B cell (primary cell): ENCODE data around the gene OPHN1. TPM values are rescaled to one million over a fixed set of nuclear protein-coding genes. Genes with fewer than 3 reads are reported as not detected.

Experiments used
- ATAC-seq: fragments of 200-7000 bp; cut with Tn5 transposase; one replicate; pipeline ENCODE4 v1.10.0; 2021; ENCODE audit warnings: low read depth, mild to moderate bottlenecking, moderate number of reproducible peaks, moderate library complexity
- CTCF ChIA-PET: fragments of 350-600 bp; sonication (Branson Sonifier 250); formaldehyde crosslinking; loops from one replicate; lab custom pipeline; 2021; ENCODE audit warnings: antibody characterized with exemption, inconsistent platforms; lab: Charles Lee
- POLR2A ChIA-PET: fragments of 350-600 bp; sonication (Branson Sonifier 250); formaldehyde crosslinking; loops from one replicate; lab custom pipeline; 2021; ENCODE audit warnings: antibody characterized with exemption; lab: Charles Lee
- DNase-seq: peaks from one replicate; pipeline ENCODE4 v3.0.0; 2013
- H2AFZ ChIP-seq: 2 replicates; pipeline ENCODE4 v1.6.1; 2012; ENCODE audit warnings: mild to moderate bottlenecking, low read depth, low read length; ENCODE audit not compliant: insufficient read depth, poor library complexity, severe bottlenecking
- H3K27ac ChIP-seq, 2 donors: 1 replicate in 1 of 2; 2 replicates in 1 of 2; pipeline ENCODE4 v1.5.1; 2012 to 2013; ENCODE audit warnings: low read length in 2 of 2, mild to moderate bottlenecking in 2 of 2, moderate library complexity in 1 of 2
- H3K27me3 ChIP-seq, 4 experiments: fragments of 200-600 bp in 1 of 4; sonication (generic) in 1 of 4; replicated peaks in 1 of 4; 1 replicate in 2 of 4; 2 replicates in 2 of 4; pipeline versions ENCODE4 v1.6.1 to v1.7.0; 2013 to 2016; ENCODE audit warnings: low read length in 3 of 4, mild to moderate bottlenecking in 2 of 4, mixed read lengths in 1 of 4, moderate library complexity in 1 of 4; ENCODE audit not compliant: insufficient read depth in 4 of 4, control insufficient read depth in 3 of 4; ENCODE audit errors: control extremely low read depth in 1 of 4
- H3K36me3 ChIP-seq, 2 experiments: replicated peaks in 1 of 2; 1 replicate in 1 of 2; 2 replicates in 1 of 2; pipeline versions ENCODE4 v1.6.1 to v1.7.1; 2013; ENCODE audit warnings: low read length in 1 of 2; ENCODE audit not compliant: insufficient read depth in 2 of 2, control insufficient read depth in 1 of 2; ENCODE audit errors: control extremely low read depth in 1 of 2, extremely low read depth in 1 of 2
- H3K4me1 ChIP-seq, 2 donors: fragments of 200-600 bp in 1 of 2; sonication (generic) in 1 of 2; 1 replicate in 1 of 2; 2 replicates in 1 of 2; pipeline versions ENCODE4 v1.5.1 to v1.6.1; 2013 to 2017; ENCODE audit warnings: low read length in 2 of 2; ENCODE audit not compliant: control insufficient read depth in 2 of 2, insufficient read depth in 2 of 2
- H3K4me2 ChIP-seq: replicated peaks from 2 replicates; pipeline ENCODE3; 2012; ENCODE audit warnings: mild to moderate bottlenecking, low read depth, low read length; ENCODE audit not compliant: poor library complexity, severe bottlenecking
- H3K4me3 ChIP-seq, 5 experiments: fragments of 200-600 bp in 1 of 5; sonication (generic) in 1 of 5; 1 replicate in 3 of 5; 2 replicates in 2 of 5; pipeline versions ENCODE4 v1.5.1 to v1.7.0; 2011 to 2016; ENCODE audit warnings: low read length in 4 of 5, mild to moderate bottlenecking in 4 of 5, low read depth in 2 of 5, control low read depth in 1 of 5, moderate library complexity in 1 of 5; ENCODE audit not compliant: insufficient read depth in 1 of 5; ENCODE audit errors: control extremely low read depth in 1 of 5, extremely low read depth in 1 of 5
- H3K79me2 ChIP-seq: fragments of 200-600 bp; sonication (generic); one replicate; pipeline ENCODE4 v1.6.0; 2016; ENCODE audit warnings: low read length; ENCODE audit not compliant: control insufficient read depth, insufficient read depth
- H3K9ac ChIP-seq: fragments of 200-600 bp; sonication (generic); 2 replicates; pipeline ENCODE4 v1.6.1; 2017; ENCODE audit warnings: mild to moderate bottlenecking, low read length, moderate library complexity
- H3K9me3 ChIP-seq, 3 donors: one replicate each; pipeline versions ENCODE4 v1.6.1 to v1.7.1; 2013; ENCODE audit warnings: low read length in 2 of 3; ENCODE audit not compliant: control insufficient read depth in 2 of 3, insufficient read depth in 1 of 3; ENCODE audit errors: control extremely low read depth in 1 of 3
- H4K20me1 ChIP-seq: 2 replicates; pipeline ENCODE4 v1.6.0; 2012; ENCODE audit warnings: mild to moderate bottlenecking, low read length; ENCODE audit not compliant: insufficient read depth, control insufficient read depth, poor library complexity, severe bottlenecking
- H3K27ac Mint-ChIP-seq: one replicate; pipeline ENCODE4 v1.8.0; 2021; ENCODE audit warnings: mixed read lengths
- H3K27me3 Mint-ChIP-seq: one replicate; pipeline ENCODE4 v1.8.0; 2021; ENCODE audit warnings: mixed read lengths
- H3K4me1 Mint-ChIP-seq: one replicate; pipeline ENCODE4 v1.8.0; 2021; ENCODE audit warnings: mixed read lengths
- H3K4me3 Mint-ChIP-seq: one replicate; pipeline ENCODE4 v1.8.0; 2021; ENCODE audit warnings: mixed read lengths
- H3K9me3 Mint-ChIP-seq: one replicate; pipeline ENCODE4 v1.8.0; 2022; ENCODE audit warnings: mixed read lengths; ENCODE audit not compliant: insufficient read depth
- EZH2 ChIP-seq: IDR thresholded peaks from 2 replicates; pipeline ENCODE4 v1.6.1; 2012; ENCODE audit warnings: borderline replicate concordance, low read depth, mild to moderate bottlenecking, moderate library complexity, low read length; ENCODE audit not compliant: insufficient read depth, poor library complexity, severe bottlenecking
- WGBS: methylation state at CpG from one replicate; pipeline ENCODE4 v1.1.5; 2013; ENCODE audit warnings: missing lambda C conversion rate; ENCODE audit not compliant: insufficient coverage; 5-methylcytosine and 5-hydroxymethylcytosine counted together
- intact Hi-C: fragments of 100-400 bp; cut with micrococcal nuclease; formaldehyde crosslinking; loops from one replicate; pipeline ENCODE4 v1.10.0; 2022
- polyA plus RNA-seq: library from polyadenylated mRNA; depleted of rRNA; stranded (reverse); fragments of >200 nt; gene quantifications from 2 replicates; pipeline ENCODE4 v1.2.3, GENCODE V29; 2012
- total RNA-seq, 2 donors: library from RNA; stranded (reverse); fragments of 120-200 nt in 1 of 2; gene quantifications; 1 replicate in 1 of 2; 2 replicates in 1 of 2; pipeline versions ENCODE4 v1.2.3 to v1.2.4, GENCODE V29; 2013 to 2022
- TF ChIP-seq, protein P1 (sequence below): fragments of 200-600 bp; IDR thresholded peaks from one replicate; pipeline ENCODE4 v1.8.0; 2022; ENCODE audit warnings: antibody characterized with exemption, mild to moderate bottlenecking

Gene OPHN1
- total and polyA plus RNA-seq, 2 donors (not counting 1 experiment from before 2014, with no cell fraction given): 0.03 to 0.17 TPM

DNA sequence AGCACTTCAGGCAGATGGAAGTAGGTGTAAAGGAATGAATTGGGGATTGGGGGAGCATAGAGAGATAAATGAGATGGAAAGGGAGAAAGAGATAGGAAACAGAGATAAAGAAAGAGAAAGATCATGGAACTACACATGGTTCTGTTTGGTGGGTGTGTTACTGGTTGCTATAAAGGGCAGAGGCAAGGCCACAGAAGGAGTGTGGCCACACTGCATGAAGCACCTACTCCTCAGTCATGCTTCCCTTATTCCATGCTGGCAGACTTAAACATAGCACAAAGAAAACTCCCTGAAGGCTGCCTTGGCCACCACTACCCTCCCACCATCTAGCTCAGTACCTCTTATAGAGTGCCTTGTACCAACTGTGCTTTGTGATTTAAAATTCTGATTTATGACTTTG is 56.9 kb downstream of the OPHN1 start:
- no peak overlapping the region for H3K4me3 Mint-ChIP-seq

GRCh38 chrX:68375803-68376202 is 57.5 kb downstream of the OPHN1 start:
- no peaks in the 10 kb centered on the region for H3K4me1 Mint-ChIP-seq
- H3K9ac ChIP-seq: no peak overlapping the region
- no peaks in the 10 kb centered on the region for H3K36me3 ChIP-seq
- H3K4me1 ChIP-seq: no peaks in the 10 kb centered on the region
- no peak overlapping the region for H3K27ac Mint-ChIP-seq
- no peaks in the 10 kb centered on the region for H3K9me3 Mint-ChIP-seq
- H3K27me3 ChIP-seq: no peaks in the 10 kb centered on the region
- no CpG with 5 or more reads among the region's 2 CpGs for WGBS
- no peak overlapping the region for H2AFZ ChIP-seq
- no peak overlapping the region for H3K4me3 ChIP-seq
- intact Hi-C loops: no loop called here
- H4K20me1 ChIP-seq: no peaks in the 10 kb centered on the region
- no peak overlapping the region for H3K27ac ChIP-seq
- ChIA-PET CTCF (no interaction called here), POLR2A (no interaction called here)
- DNase-seq (no peak), ATAC-seq (no peak)
- H3K27me3 Mint-ChIP-seq: no peaks in the 10 kb centered on the region
- no peaks in the 10 kb centered on the region for H3K9me3 ChIP-seq
- TF ChIP-seq, protein P1, sequence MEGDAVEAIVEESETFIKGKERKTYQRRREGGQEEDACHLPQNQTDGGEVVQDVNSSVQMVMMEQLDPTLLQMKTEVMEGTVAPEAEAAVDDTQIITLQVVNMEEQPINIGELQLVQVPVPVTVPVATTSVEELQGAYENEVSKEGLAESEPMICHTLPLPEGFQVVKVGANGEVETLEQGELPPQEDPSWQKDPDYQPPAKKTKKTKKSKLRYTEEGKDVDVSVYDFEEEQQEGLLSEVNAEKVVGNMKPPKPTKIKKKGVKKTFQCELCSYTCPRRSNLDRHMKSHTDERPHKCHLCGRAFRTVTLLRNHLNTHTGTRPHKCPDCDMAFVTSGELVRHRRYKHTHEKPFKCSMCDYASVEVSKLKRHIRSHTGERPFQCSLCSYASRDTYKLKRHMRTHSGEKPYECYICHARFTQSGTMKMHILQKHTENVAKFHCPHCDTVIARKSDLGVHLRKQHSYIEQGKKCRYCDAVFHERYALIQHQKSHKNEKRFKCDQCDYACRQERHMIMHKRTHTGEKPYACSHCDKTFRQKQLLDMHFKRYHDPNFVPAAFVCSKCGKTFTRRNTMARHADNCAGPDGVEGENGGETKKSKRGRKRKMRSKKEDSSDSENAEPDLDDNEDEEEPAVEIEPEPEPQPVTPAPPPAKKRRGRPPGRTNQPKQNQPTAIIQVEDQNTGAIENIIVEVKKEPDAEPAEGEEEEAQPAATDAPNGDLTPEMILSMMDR: no peak
- TF ChIP-seq EZH2: no peak
- H3K4me2 ChIP-seq: no peak overlapping the region
- H3K4me3 Mint-ChIP-seq: no peak overlapping the region
- H3K79me2 ChIP-seq: no peaks in the 10 kb centered on the region

More for the DNA sequence above, 56.9 kb downstream of the OPHN1 start:
- Histone ChIP-seq H3K9ac (no peak overlapping the region), H4K20me1 (no peaks in the 10 kb centered on the region), H3K27ac (no peak overlapping the region), H3K79me2 (no peaks in the 10 kb centered on the region), H3K36me3 (no peaks in the 10 kb centered on the region), H3K4me3 (no peak overlapping the region), H2AFZ (no peak overlapping the region), H3K4me2 (no peak overlapping the region), H3K9me3 (no peaks in the 10 kb centered on the region), H3K27me3 (no peaks in the 10 kb centered on the region), H3K4me1 (no peaks in the 10 kb centered on the region)
- POLR2A ChIA-PET: no interaction called here
- ATAC-seq (no peak), DNase-seq (no peak)
- no peaks in the 10 kb centered on the region for H3K9me3 Mint-ChIP-seq
- H3K4me1 Mint-ChIP-seq: no peaks in the 10 kb centered on the region
- H3K27me3 Mint-ChIP-seq: no peaks in the 10 kb centered on the region
- intact Hi-C loops: no loop called here
- H3K27ac Mint-ChIP-seq: no peak overlapping the region
- CTCF ChIA-PET: no interaction called here
- TF ChIP-seq EZH2: no peak
- TF ChIP-seq, protein P1: no peak
